C4-2B (cell line): Measurements from ENCODE around the gene KCNE5.
"Not testable (repeated sequence)": the region's sequence is repeated elsewhere in the genome, so short reads cannot be mapped to it uniquely, and the experiment has no call there.

Source experiments
- CTCF ChIP-seq: fragments of 450-650 bp; conservative IDR thresholded peaks from 2 replicates; pipeline ENCODE4 v1.5.1; 2017; ENCODE audit warnings: mild to moderate bottlenecking
- ZFX ChIP-seq: fragments of 450-650 bp; IDR thresholded peaks from 2 replicates; pipeline ENCODE4 v1.6.1; 2017

- TF ChIP-seq CTCF, ZFX: not testable (repeated sequence)
Measured at GRCh38 chrX:109671170-109671569, 46.2 kb upstream of the KCNE5 start.
